ENCODE measurements around the gene LRP2. TPM values are rescaled to one million over a fixed set of nuclear protein-coding genes. Genes with fewer than 3 reads are reported as not detected.

LRP2 gene
- total and polyA plus RNA-seq, 2 of the 4 experiments (the other 2 are of a cell fraction) = not detected

GRCh38 chr2:169225233-169225750 lies 137.0 kb downstream of the LRP2 start:
- Histone ChIP-seq H2BK15ac (ENCODE audit: low read depth, low read length) (no peak overlapping the region), H2BK120ac (ENCODE audit: low read depth, low read length) (no peak overlapping the region), H3K9ac (ENCODE audit: low read depth, low read length) (no peak overlapping the region), H3K14ac (replicated peaks; ENCODE audit: low read depth, low read length) (no peak overlapping the region), H2BK5ac (ENCODE audit: low read depth, low read length, poor library complexity, severe bottlenecking) (no peak overlapping the region), H3K23ac (ENCODE audit: low read depth, low read length) (no peak overlapping the region), H4K20me1 (ENCODE audit: insufficient read depth, low read length) (no peaks in the 10 kb centered on the region), H3K27me3 (ENCODE audit: control insufficient read depth, insufficient read depth, low read length) (no peaks in the 10 kb centered on the region), H4K8ac (ENCODE audit: low read depth in 2 of 2, low read length in 2 of 2) (no peak overlapping the region), H3K56ac (ENCODE audit: extremely low read depth, insufficient read depth, low read length) (no peak overlapping the region), H3K4me1 (ENCODE audit: control insufficient read depth, insufficient read depth, low read length) (no peaks in the 10 kb centered on the region), H3K9me1 (ENCODE audit: insufficient read depth, low read length) (no peaks in the 10 kb centered on the region), H4K91ac (ENCODE audit: insufficient read depth, low read depth, low read length) (no peak overlapping the region), H3K27ac (ENCODE audit: insufficient read depth, low read length) (no peak overlapping the region), H3K79me1 (ENCODE audit: low read depth in 1 of 2, low read length in 2 of 2) (no peaks in the 10 kb centered on the region), H3K4ac (ENCODE audit: low read depth, low read length) (no peak overlapping the region), H4K5ac (ENCODE audit: low read depth, low read length) (no peak overlapping the region), H3K18ac (ENCODE audit: low read depth, low read length) (no peak overlapping the region), H3K4me3 (ENCODE audit: insufficient read depth, low read depth, low read length) (no peak overlapping the region), H3K36me3 (ENCODE audit: control insufficient read depth, insufficient read depth, low read length) (no peaks in the 10 kb centered on the region), H2AK5ac (ENCODE audit: low read depth, low read length) (no peak overlapping the region), H2AFZ (replicated peaks; ENCODE audit: low read length, poor library complexity) (no peak overlapping the region), H3K9me3 (ENCODE audit: control insufficient read depth, insufficient read depth, low read length) (no peaks in the 10 kb centered on the region; the same call in 1 of the 2 replicates), H3K4me2 (ENCODE audit: low read depth, low read length) (no peak overlapping the region), H2BK20ac (ENCODE audit: low read depth, low read length) (no peak overlapping the region), H2AK9ac (replicated peaks; ENCODE audit: low read depth, low read length, poor library complexity) (no peak overlapping the region)
- POLR2A ChIA-PET (ENCODE audit: unreplicated experiment) = no interaction called here
- no TSS peak for BruUV-seq (replicated peaks)
- CTCF ChIA-PET = no interaction called here
- no peak for ATAC-seq (ENCODE audit: low read depth)
- dilution Hi-C loops (cut with HindIII; ENCODE audit: low sequenced_read_pairs, unreplicated experiment) = no loop called here
- in situ Hi-C loops (cut with MboI; ENCODE audit: low sequenced_read_pairs) = no loop called here
- intact Hi-C loops (cut with micrococcal nuclease) = no loop called here
- WGBS, 2 experiments (ENCODE audit: extremely low coverage in 2 of 2, insufficient read length in 1 of 2) = no CpG with 5 or more reads among the region's 2 CpGs
- TF ChIP-seq CHD1 (IDR thresholded peaks at IDR 0.05; ENCODE audit: low read depth, low read length) = no peak
- no peak for TF ChIP-seq RFX5 (IDR thresholded peaks at IDR 0.05; ENCODE audit: low read depth, low read length)
- no peak for TF ChIP-seq BHLHE40 (IDR thresholded peaks at IDR 0.05; ENCODE audit: low read depth, low read length)
- TF ChIP-seq CEBPB (IDR thresholded peaks at IDR 0.05; ENCODE audit: low read depth, low read length) = no peak
- no peak for TF ChIP-seq CTCF (conservative IDR thresholded peaks at IDR 0.05; ENCODE audit: low read depth, low read length)
- no peak for TF ChIP-seq MAFK (IDR thresholded peaks at IDR 0.05; ENCODE audit: low read depth, low read length)
- DNase-seq = no peak
